H1 (cell line): ENCODE measurements around the gene TMEM237. TPM values are rescaled to one million over a fixed set of nuclear protein-coding genes. Genes with fewer than 3 reads are reported as not detected.

Experiments
- CTCF ChIA-PET: fragments of 300-600 bp; sonication (Branson Sonifier 250); formaldehyde crosslinking; loops from one replicate; lab custom pipeline; 2021; ENCODE audit not compliant: partially characterized antibody; lab: Charles Lee
- POLR2A ChIA-PET: fragments of 300-600 bp; sonication (Branson Sonifier 250); formaldehyde crosslinking; loops from one replicate; lab custom pipeline; 2021; ENCODE audit warnings: inconsistent platforms; ENCODE audit not compliant: partially characterized antibody; lab: Charles Lee
- DNase-seq, 2 experiments: peaks; one replicate each; pipeline versions ENCODE4 v3.0.0 to v3.0.0-alpha.2; 2010 to 2022; ENCODE audit warnings: low spot score in 2 of 2, low read depth in 1 of 2, mixed read lengths in 1 of 2
- FAIRE-seq: peaks from 2 replicates; lab custom pipeline; 2011; peaks lifted over from hg19 to GRCh38; lab: Jason Lieb, UNC
- H2AFZ ChIP-seq: 2 replicates; pipeline ENCODE4 v1.8.1; 2012; ENCODE audit warnings: low read length, inconsistent platforms
- H2AK5ac ChIP-seq: 2 replicates; pipeline ENCODE4 v1.6.1; 2013; ENCODE audit warnings: low read depth, low read length
- H2BK120ac ChIP-seq: replicated peaks from 2 replicates; pipeline ENCODE3; 2013; ENCODE audit warnings: low read depth, low read length, inconsistent platforms
- H2BK12ac ChIP-seq: 2 replicates; pipeline ENCODE4 v1.6.1; 2013; ENCODE audit warnings: low read depth, low read length
- H2BK15ac ChIP-seq: 2 replicates; pipeline ENCODE4 v1.6.1; 2013; ENCODE audit warnings: low read length
- H2BK20ac ChIP-seq: 2 replicates; pipeline ENCODE4 v1.6.1; 2013; ENCODE audit warnings: low read length
- H2BK5ac ChIP-seq: 2 replicates; pipeline ENCODE4 v1.6.1; 2013; ENCODE audit warnings: low read depth, low read length
- H3K14ac ChIP-seq: 2 replicates; pipeline ENCODE4 v1.6.1; 2013; ENCODE audit warnings: inconsistent platforms; ENCODE audit not compliant: insufficient read length
- H3K18ac ChIP-seq: 2 replicates; pipeline ENCODE4 v1.6.1; 2013; ENCODE audit warnings: low read length; ENCODE audit errors: extremely low read depth
- H3K23ac ChIP-seq: 2 replicates; pipeline ENCODE4 v1.6.1; 2013; ENCODE audit warnings: inconsistent platforms; ENCODE audit not compliant: insufficient read length
- H3K23me2 ChIP-seq: 2 replicates; pipeline ENCODE4 v1.6.1; 2013; ENCODE audit warnings: low read depth, low read length
- H3K27ac ChIP-seq: 2 replicates; pipeline ENCODE4 v1.6.1; 2011; ENCODE audit warnings: low read depth, low read length, inconsistent platforms
- H3K27me3 ChIP-seq, 4 experiments: replicated peaks in 1 of 4; 1 replicate in 1 of 4; 2 replicates in 3 of 4; pipeline versions ENCODE4 v1.6.1 to v1.8.1; 2011 to 2013; ENCODE audit warnings: low read length in 3 of 4, mild to moderate bottlenecking in 3 of 4, inconsistent platforms in 2 of 4, mixed read lengths in 2 of 4, moderate library complexity in 1 of 4; ENCODE audit not compliant: control insufficient read depth in 3 of 4, insufficient read depth in 3 of 4; ENCODE audit errors: extremely low read depth in 1 of 4
- H3K36me3 ChIP-seq, 4 experiments: 2 replicates each; pipeline versions ENCODE4 v1.6.1 to v1.8.1; 2011 to 2013; ENCODE audit warnings: mild to moderate bottlenecking in 4 of 4, low read length in 3 of 4, moderate library complexity in 2 of 4, control low read depth in 1 of 4, inconsistent platforms in 1 of 4; ENCODE audit not compliant: insufficient read depth in 4 of 4, control insufficient read depth in 2 of 4
- H3K4ac ChIP-seq: replicated peaks from 2 replicates; pipeline ENCODE3; 2013; ENCODE audit warnings: low read length, low read depth, mixed read lengths, inconsistent platforms; ENCODE audit not compliant: insufficient read length
- H3K4me1 ChIP-seq, 4 experiments: replicated peaks in 1 of 4; 1 replicate in 1 of 4; 2 replicates in 3 of 4; pipeline versions ENCODE4 v1.6.1 to v1.8.1; 2011 to 2013; ENCODE audit warnings: low read length in 3 of 4, inconsistent platforms in 2 of 4, mixed read lengths in 1 of 4; ENCODE audit not compliant: insufficient read depth in 4 of 4, control insufficient read depth in 3 of 4
- H3K4me2 ChIP-seq, 2 experiments: 2 replicates each; pipeline versions ENCODE4 v1.6.1 to v1.8.1; 2011 to 2013; ENCODE audit warnings: low read depth in 2 of 2, low read length in 2 of 2, control low read depth in 1 of 2, inconsistent platforms in 1 of 2, mild to moderate bottlenecking in 1 of 2; ENCODE audit not compliant: insufficient read depth in 1 of 2
- H3K4me3 ChIP-seq, 4 experiments: fragments of 200-600, 300-600 bp in 1 of 4; sonication (generic), shearing (Covaris generic), sonication (Bioruptor Twin) in 1 of 4; 2 replicates each; pipeline versions ENCODE4 v1.5.1 to v1.8.1; 2011 to 2016; ENCODE audit warnings: low read length in 4 of 4, low read depth in 3 of 4, control low read depth in 2 of 4, inconsistent platforms in 2 of 4, mild to moderate bottlenecking in 2 of 4, mixed read lengths in 1 of 4, moderate library complexity in 1 of 4; ENCODE audit not compliant: insufficient read depth in 2 of 4; ENCODE audit errors: extremely low read depth in 1 of 4
- H3K56ac ChIP-seq: replicated peaks from 2 replicates; pipeline ENCODE3; 2013; ENCODE audit warnings: low read depth, mild to moderate bottlenecking, mixed read lengths, low read length, inconsistent platforms; ENCODE audit not compliant: insufficient read length
- H3K79me1 ChIP-seq: 2 replicates; pipeline ENCODE4 v1.6.1; 2013; ENCODE audit warnings: low read depth, low read length, control low read depth
- H3K79me2 ChIP-seq, 2 experiments: 2 replicates each; pipeline versions ENCODE4 v1.6.1 to v1.8.1; 2012 to 2013; ENCODE audit warnings: low read length in 2 of 2, mild to moderate bottlenecking in 2 of 2, inconsistent platforms in 1 of 2; ENCODE audit not compliant: insufficient read depth in 2 of 2, control insufficient read depth in 1 of 2
- H3K9ac ChIP-seq, 4 experiments: replicated peaks in 1 of 4; 1 replicate in 1 of 4; 2 replicates in 3 of 4; pipeline versions ENCODE4 v1.6.1 to v1.8.1; 2011 to 2013; ENCODE audit warnings: low read depth in 3 of 4, low read length in 3 of 4, control low read depth in 2 of 4, mild to moderate bottlenecking in 2 of 4, moderate library complexity in 2 of 4, inconsistent platforms in 1 of 4; ENCODE audit errors: extremely low read depth in 1 of 4
- H3K9me3 ChIP-seq, 2 experiments: 2 replicates each; pipeline versions ENCODE4 v1.6.1 to v1.8.1; 2012 to 2013; ENCODE audit warnings: mild to moderate bottlenecking in 2 of 2, moderate library complexity in 2 of 2, control low read depth in 1 of 2, inconsistent platforms in 1 of 2, low read depth in 1 of 2, low read length in 1 of 2, mixed read lengths in 1 of 2; ENCODE audit not compliant: insufficient read depth in 2 of 2
- H4K20me1 ChIP-seq, 2 experiments: replicated peaks in 1 of 2; 2 replicates each; pipeline versions ENCODE3 to v1.8.1; 2011 to 2013; ENCODE audit warnings: inconsistent platforms in 2 of 2, low read length in 2 of 2, mild to moderate bottlenecking in 1 of 2; ENCODE audit not compliant: insufficient read depth in 2 of 2, control insufficient read depth in 1 of 2
- H4K5ac ChIP-seq: 2 replicates; pipeline ENCODE4 v1.6.1; 2013; ENCODE audit warnings: low read length, low read depth, mixed read lengths, inconsistent platforms; ENCODE audit not compliant: insufficient read length
- H4K8ac ChIP-seq: 2 replicates; pipeline ENCODE4 v1.8.0; 2013; ENCODE audit warnings: mild to moderate bottlenecking, moderate library complexity, low read length, inconsistent platforms; ENCODE audit not compliant: insufficient read depth; ENCODE audit errors: extremely low read depth
- H4K91ac ChIP-seq: replicated peaks from 2 replicates; pipeline ENCODE3; 2013; ENCODE audit warnings: low read length, mixed read lengths, inconsistent platforms; ENCODE audit not compliant: insufficient read length
- CEBPB ChIP-seq: IDR thresholded peaks from 2 replicates; pipeline ENCODE4 v1.6.1; 2012; ENCODE audit warnings: low read depth, low read length
- EZH2 ChIP-seq: fragments of 200-600 bp; sonication (generic); IDR thresholded peaks from 2 replicates; pipeline ENCODE4 v1.7.1; 2012; ENCODE audit warnings: low read depth, mild to moderate bottlenecking, moderate library complexity, low read length, inconsistent platforms; ENCODE audit not compliant: severe bottlenecking
- FOSL1 ChIP-seq: IDR thresholded peaks from 2 replicates; pipeline ENCODE4 v1.6.1; 2011; ENCODE audit warnings: mild to moderate bottlenecking, low read depth, low read length, moderate library complexity; ENCODE audit not compliant: insufficient read depth
- HDAC6 ChIP-seq: IDR thresholded peaks from one replicate; pipeline ENCODE4 v1.7.1; 2012; ENCODE audit warnings: low read depth, mild to moderate bottlenecking, inconsistent platforms, low read length, moderate library complexity
- MAX ChIP-seq: IDR thresholded peaks from 2 replicates; pipeline ENCODE4 v1.6.1; 2012; ENCODE audit warnings: inconsistent platforms
- NRF1 ChIP-seq: IDR thresholded peaks from 2 replicates; pipeline ENCODE4 v1.6.1; 2011; ENCODE audit warnings: mild to moderate bottlenecking, low read depth, low read length, improper control_type of control experiment
- POLR2AphosphoS5 ChIP-seq: IDR thresholded peaks from 2 replicates; pipeline ENCODE4 v1.6.1; 2011; ENCODE audit warnings: low read depth, low read length
- RFX5 ChIP-seq: IDR thresholded peaks from 2 replicates; pipeline ENCODE4 v1.6.1; 2011; ENCODE audit warnings: low read depth, low read length, improper control_type of control experiment, borderline replicate concordance
- RNF2 ChIP-seq: fragments of 200-900, 300-1000 bp; sonication (generic); IDR thresholded peaks from 2 replicates; pipeline ENCODE4 v1.7.1; 2016; ENCODE audit warnings: borderline replicate concordance, low read depth, mild to moderate bottlenecking, antibody characterized with exemption, low read length; ENCODE audit not compliant: poor library complexity, severe bottlenecking; ENCODE audit errors: missing control alignments
- SIRT6 ChIP-seq: IDR thresholded peaks from one replicate; pipeline ENCODE4 v1.7.1; 2012; ENCODE audit warnings: low read length, inconsistent platforms
- TCF12 ChIP-seq: IDR thresholded peaks from 2 replicates; pipeline ENCODE4 v1.6.1; 2011; ENCODE audit warnings: low read depth, mild to moderate bottlenecking, low read length
- WGBS, 2 experiments: shearing (Covaris generic) in 1 of 2; methylation state at CpG; one replicate each; pipeline versions ENCODE4 v1.1.6 to v1.1.7; 2013 to 2015; ENCODE audit warnings: low lambda C conversion rate in 2 of 2, mixed read lengths in 2 of 2, inconsistent platforms in 1 of 2, low coverage in 1 of 2, missing lambda C conversion rate in 1 of 2; ENCODE audit not compliant: insufficient replicate concordance in 2 of 2, insufficient coverage in 1 of 2, insufficient read length in 1 of 2; ENCODE audit errors: extremely low coverage in 1 of 2, missing lambda C conversion rate in 1 of 2; 5-methylcytosine and 5-hydroxymethylcytosine counted together
- polyA plus RNA-seq, 7 experiments: library from polyadenylated mRNA; depleted of rRNA in 3 of 7; stranded (reverse) in 5 of 7; unstranded in 2 of 7; fragments of >200 nt in 5 of 7; fragments of 200-250 nt in 2 of 7; gene quantifications; 1 replicate in 5 of 7; 2 replicates in 1 of 7; 4 replicates in 1 of 7; pipeline versions ENCODE4 v1.2.1 to v1.2.3, GENCODE V29; 2011 to 2013; ENCODE audit warnings: missing spikeins in 2 of 7, mixed read lengths in 2 of 7
- total RNA-seq: library from RNA; stranded (reverse); fragmentation: NEBNext Ultra II Directional; extraction: Animal tissue kit (Norgen Biotek cat#: 25700); gene quantifications from 2 replicates; pipeline ENCODE4 v1.2.1, GENCODE V29; 2021

The TMEM237 gene
- total and polyA plus RNA-seq, 2 of the 8 experiments (the other 6 are each of a cell fraction or from before 2014, with no cell fraction given), result 26.1 to 41.0 TPM

- Histone ChIP-seq H2AK5ac (no peak overlapping the region), H3K79me2 (no peaks in the 10 kb centered on the region), H2BK120ac (no peak overlapping the region), H2BK20ac (no peak overlapping the region), H3K4me2 (no peak overlapping the region), H2BK15ac (no peak overlapping the region), H3K9ac (no peak overlapping the region), H3K36me3 (no peaks in the 10 kb centered on the region), H3K23ac (no peak overlapping the region), H2BK12ac (no peak overlapping the region), H3K27me3 (no peaks in the 10 kb centered on the region), H3K9me3 (no peaks in the 10 kb centered on the region), H3K23me2 (no peaks in the 10 kb centered on the region), H3K18ac (no peak overlapping the region), H3K4me3 (no peak overlapping the region), H3K4ac (no peak overlapping the region), H3K79me1 (no peaks in the 10 kb centered on the region), H3K56ac (no peak overlapping the region), H4K5ac (no peak overlapping the region), H4K8ac (no peak overlapping the region), H2AFZ (no peak overlapping the region), H3K4me1 (no peaks in the 10 kb centered on the region), H3K14ac (no peak overlapping the region), H4K91ac (no peak overlapping the region), H2BK5ac (no peak overlapping the region), H3K27ac (no peak overlapping the region), H4K20me1 (no peaks in the 10 kb centered on the region)
- ChIA-PET CTCF (interaction anchor here (1.1 to 4.8 kb wide), 2 partner anchors 11 kb away, joined by 4 to 37 read pairs; no protein-coding TSS in a partner anchor), POLR2A (no interaction called here)
- DNase-seq (no peak), FAIRE-seq (no peak)
- TF ChIP-seq EZH2, result no peak
- TF ChIP-seq SIRT6, result no peak
- no peak for TF ChIP-seq MAX
- no peak for TF ChIP-seq CEBPB
- no peak for TF ChIP-seq TCF12
- TF ChIP-seq HDAC6, result no peak
- no peak for TF ChIP-seq RNF2
- no peak for TF ChIP-seq POLR2AphosphoS5
- no peak for TF ChIP-seq FOSL1
- no peak for TF ChIP-seq RFX5
- TF ChIP-seq NRF1, result no peak
- 67% methylated on average over 3 of the region's 3 CpGs; no CpG with 5 or more reads in 1 of the 2 experiments for whole genome bisulfite sequencing, 2 experiments
Measured at GRCh38 chr2:201668402-201668910, 25.2 kb upstream of the TMEM237 start.
